MM.1S (cell line): ENCODE measurements around the gene PLSCR3.

Experiments used
- EZH2 ChIP-seq: fragments of 300-600 bp; sonication (generic); optimal IDR thresholded peaks from 2 replicates; pipeline ENCODE3; 2017; ENCODE audit warnings: low read depth, mild to moderate bottlenecking, antibody characterized with exemption, low read length, mixed read lengths
- EZH2phosphoT487 ChIP-seq: fragments of 300-600 bp; sonication (generic); IDR thresholded peaks from 2 replicates; pipeline ENCODE4 v1.6.1; 2018; ENCODE audit warnings: antibody characterized with exemption, low read length
- TF ChIP-seq, protein P1 (sequence below): fragments of 300-600 bp; sonication (generic); IDR thresholded peaks from 2 replicates; pipeline ENCODE4 v1.5.1; 2016; ENCODE audit warnings: antibody characterized with exemption, low read length, mixed read lengths

- TF ChIP-seq, protein P1, sequence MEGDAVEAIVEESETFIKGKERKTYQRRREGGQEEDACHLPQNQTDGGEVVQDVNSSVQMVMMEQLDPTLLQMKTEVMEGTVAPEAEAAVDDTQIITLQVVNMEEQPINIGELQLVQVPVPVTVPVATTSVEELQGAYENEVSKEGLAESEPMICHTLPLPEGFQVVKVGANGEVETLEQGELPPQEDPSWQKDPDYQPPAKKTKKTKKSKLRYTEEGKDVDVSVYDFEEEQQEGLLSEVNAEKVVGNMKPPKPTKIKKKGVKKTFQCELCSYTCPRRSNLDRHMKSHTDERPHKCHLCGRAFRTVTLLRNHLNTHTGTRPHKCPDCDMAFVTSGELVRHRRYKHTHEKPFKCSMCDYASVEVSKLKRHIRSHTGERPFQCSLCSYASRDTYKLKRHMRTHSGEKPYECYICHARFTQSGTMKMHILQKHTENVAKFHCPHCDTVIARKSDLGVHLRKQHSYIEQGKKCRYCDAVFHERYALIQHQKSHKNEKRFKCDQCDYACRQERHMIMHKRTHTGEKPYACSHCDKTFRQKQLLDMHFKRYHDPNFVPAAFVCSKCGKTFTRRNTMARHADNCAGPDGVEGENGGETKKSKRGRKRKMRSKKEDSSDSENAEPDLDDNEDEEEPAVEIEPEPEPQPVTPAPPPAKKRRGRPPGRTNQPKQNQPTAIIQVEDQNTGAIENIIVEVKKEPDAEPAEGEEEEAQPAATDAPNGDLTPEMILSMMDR: no peak
- TF ChIP-seq EZH2: no peak
- no peak for TF ChIP-seq EZH2phosphoT487
These were observed 22.0 kb upstream of the PLSCR3 start for GRCh38 chr17:7416323-7416722.
